NCI-H2081 treated with DMSO at 0.1 percent for 48 hours (cell line): Measurements from ENCODE around the gene CFL2.
"Not testable (repeated sequence)": the region's sequence is repeated elsewhere in the genome, so short reads cannot be mapped to it uniquely, and the experiment has no call there.

Experiments used
- DNase-seq: peaks from one replicate; lab custom pipeline; 2025; lab: John Stamatoyannopoulos, UW

CFL2 gene

GRCh38 chr14:34714320-34715126 is at the start of gene CFL2:
CFL2 (minus strand) TSS chr14:34714593; CDS start chr14:34714540, 53 bp downstream.
- peak; percentile 27 for DNase-seq

GRCh38 chr14:34755215-34755614 is 40.8 kb upstream of the CFL2 start:
- DNase-seq, result no peak

GRCh38 chr14:34754687-34755086 is 40.3 kb upstream of the CFL2 start:
- no peak for DNase-seq

GRCh38 chr14:34750670-34751069 is 36.3 kb upstream of the CFL2 start:
- DNase-seq, result no peak

GRCh38 chr14:34750233-34750632 is 35.8 kb upstream of the CFL2 start:
- DNase-seq, result no peak

GRCh38 chr14:34749408-34749807 is 35.0 kb upstream of the CFL2 start:
- no peak for DNase-seq

- no peak for DNase-seq
Observed at GRCh38 chr14:34742270-34743115, 28.1 kb upstream of the CFL2 start.

GRCh38 chr14:34741840-34742239 is 27.4 kb upstream of the CFL2 start:
- no peak for DNase-seq

- DNase-seq, result not testable (repeated sequence)
Observed at GRCh38 chr14:34740139-34740538, 25.7 kb upstream of the CFL2 start.

GRCh38 chr14:34737079-34737478 is 22.7 kb upstream of the CFL2 start:
- not testable (repeated sequence) for DNase-seq

- DNase-seq, result no peak
Observed at GRCh38 chr14:34733245-34733644, 18.9 kb upstream of the CFL2 start.

- DNase-seq, result no peak
Observed at GRCh38 chr14:34732802-34733201, 18.4 kb upstream of the CFL2 start.

GRCh38 chr14:34723867-34724266 is 9.5 kb upstream of the CFL2 start:
- DNase-seq, result no peak

- DNase-seq, result no peak
Observed at GRCh38 chr14:34722723-34723545, 8.5 kb upstream of the CFL2 start.

- no peak for DNase-seq
Observed at GRCh38 chr14:34721129-34721528, 6.7 kb upstream of the CFL2 start.

GRCh38 chr14:34718750-34719304 is 4.4 kb upstream of the CFL2 start:
- DNase-seq, result no peak

GRCh38 chr14:34715127-34715863 is 902 bp upstream of the CFL2 start:
- DNase-seq, result no peak

- no peak for DNase-seq
Observed at GRCh38 chr14:34713681-34714319, 593 bp downstream of the CFL2 start.

- no peak for DNase-seq
Observed at GRCh38 chr14:34713122-34713680, 1.2 kb downstream of the CFL2 start.
